Measurements from ENCODE around the gene YJEFN3. TPM values are rescaled to one million over a fixed set of nuclear protein-coding genes. Genes with fewer than 3 reads are reported as not detected.

The YJEFN3 gene
- total RNA-seq, 2 donors from 2014 or later = 7.3 to 12.6 TPM

DNA sequence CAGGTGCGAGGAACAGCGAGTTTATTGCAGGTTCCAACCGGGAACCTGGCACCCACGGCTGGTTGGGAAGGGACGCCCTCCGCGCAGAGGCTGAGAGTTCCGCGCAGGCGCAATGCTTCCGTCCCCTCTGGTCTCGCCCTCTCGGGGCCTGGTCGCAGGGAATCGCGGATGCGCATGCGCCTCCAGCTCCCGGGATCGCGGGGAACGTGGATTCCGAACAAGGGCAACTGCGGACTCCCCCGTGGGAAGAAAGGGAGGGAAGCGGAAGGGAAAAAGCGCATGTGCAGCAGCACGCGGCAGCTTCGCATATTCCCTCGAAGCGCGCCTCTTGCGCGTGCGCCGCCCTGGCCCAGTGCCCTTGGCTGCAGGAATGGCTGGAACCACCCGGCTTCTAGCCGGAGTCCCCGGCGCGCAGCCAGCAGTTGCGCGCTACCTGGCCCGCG, 14.5 kb upstream of the YJEFN3 start:
- TF ChIP-seq CTCF (conservative IDR thresholded peaks at IDR 0.05) = no peak
- no peak overlapping the region for H3K27ac Mint-ChIP-seq
- no peaks in the 10 kb centered on the region for H3K9me3 ChIP-seq (ENCODE audit: control insufficient read depth, low read length)
- 97 to 98% methylated on average over 46 of the region's 46 CpGs for WGBS, 2 experiments (ENCODE audit: insufficient coverage in 1 of 2, insufficient read length in 1 of 2)
- H3K27me3 ChIP-seq (ENCODE audit: control insufficient read depth, insufficient read depth, low read length, poor library complexity, severe bottlenecking) = no peaks in the 10 kb centered on the region
- no peak overlapping the region for H3K4me3 Mint-ChIP-seq
- no peak overlapping the region for H3K27ac ChIP-seq (ENCODE audit: low read depth, low read length)
- H3K9ac ChIP-seq (ENCODE audit: extremely low read depth, low read length, poor library complexity, severe bottlenecking) = no peak overlapping the region
- H3K36me3 Mint-ChIP-seq (ENCODE audit: low read depth) = peaks cover 7% of the 10 kb centered on the region
- peaks cover 10% of the 10 kb centered on the region for H3K36me3 ChIP-seq (ENCODE audit: control insufficient read depth, insufficient read depth, low read length)
- H3K27me3 Mint-ChIP-seq (ENCODE audit: insufficient read depth) = no peaks in the 10 kb centered on the region
- DNase-seq = no peak
- H3K4me1 ChIP-seq (ENCODE audit: control insufficient read depth, insufficient read depth, low read length) = no peaks in the 10 kb centered on the region
- no peak overlapping the region for H3K4me3 ChIP-seq (ENCODE audit: low read length)
- H3K9me3 Mint-ChIP-seq = no peaks in the 10 kb centered on the region
- H3K4me1 Mint-ChIP-seq = no peaks in the 10 kb centered on the region

DNA sequence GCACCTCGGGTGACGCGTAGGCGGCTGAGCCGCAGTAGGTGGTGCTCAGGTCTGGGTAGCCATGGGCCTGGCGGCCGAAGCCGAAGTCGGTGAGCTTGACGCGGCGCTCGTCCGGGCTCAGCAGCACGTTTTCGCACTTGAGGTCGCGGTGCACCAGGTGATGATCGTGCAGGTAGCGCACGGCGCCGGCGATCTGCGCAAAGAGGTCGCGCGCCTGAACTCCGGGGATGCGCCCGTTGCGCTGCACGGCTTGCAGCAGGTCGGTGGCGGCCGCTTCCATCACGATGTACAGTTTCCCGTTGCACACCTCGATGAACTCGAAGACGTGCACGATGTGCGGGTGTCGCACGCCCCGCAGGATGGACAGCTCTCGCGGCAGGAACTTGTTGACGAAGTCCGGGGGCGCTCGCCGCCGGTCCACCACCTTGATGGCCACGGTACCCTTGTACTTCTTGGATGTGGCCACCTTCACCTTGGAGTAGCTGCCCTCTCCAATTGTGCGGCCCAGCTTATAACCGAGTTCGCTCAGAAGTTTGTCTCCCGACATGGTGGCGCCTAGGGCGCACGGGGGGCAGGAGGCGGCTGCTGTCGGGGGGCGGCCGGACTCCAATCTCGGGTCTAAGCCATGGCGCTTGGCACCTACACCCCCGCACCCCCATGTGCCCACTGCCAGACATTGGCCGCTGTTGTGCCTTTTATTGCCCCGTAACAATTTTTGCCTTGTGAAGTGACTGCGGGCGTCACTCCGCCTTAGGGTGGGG, 13.7 kb upstream of the YJEFN3 start, which contains the start of gene TSSK6:
Gene TSSK6, minus strand, starts transcription at position 668 of the 761 bp plus-strand sequence. Its CDS starts 121 bp downstream, at position 547.
- peak within 1 kb of the TSS; percentile 87 for H3K4me3 Mint-ChIP-seq
- WGBS, 2 experiments (ENCODE audit: insufficient coverage in 1 of 2, insufficient read length in 1 of 2) = 96 to 98% methylated on average over 62 to 74 of the region's 74 CpGs
- Histone ChIP-seq H3K27ac (ENCODE audit: low read depth, low read length) (no peak within 1 kb of the TSS), H3K27me3 (ENCODE audit: control insufficient read depth, insufficient read depth, low read length, poor library complexity, severe bottlenecking) (no peaks in the 10 kb centered on the region), H3K9ac (ENCODE audit: extremely low read depth, low read length, poor library complexity, severe bottlenecking) (peak within 1 kb of the TSS; percentile 79), H3K9me3 (ENCODE audit: control insufficient read depth, low read length) (no peaks in the 10 kb centered on the region), H3K4me1 (ENCODE audit: control insufficient read depth, insufficient read depth, low read length) (no peaks in the 10 kb centered on the region), H3K36me3 (ENCODE audit: control insufficient read depth, insufficient read depth, low read length) (peaks cover 19% of the 10 kb centered on the region), H3K4me3 (ENCODE audit: low read length) (peak within 1 kb of the TSS; percentile 98)
- TF ChIP-seq CTCF (conservative IDR thresholded peaks at IDR 0.05) = no peak
- no peaks in the 10 kb centered on the region for H3K9me3 Mint-ChIP-seq
- DNase-seq = no peak
- no peaks in the 10 kb centered on the region for H3K4me1 Mint-ChIP-seq
- no peaks in the 10 kb centered on the region for H3K27me3 Mint-ChIP-seq (ENCODE audit: insufficient read depth)
- H3K27ac Mint-ChIP-seq = peak within 1 kb of the TSS; percentile 96
- peaks cover 15% of the 10 kb centered on the region for H3K36me3 Mint-ChIP-seq (ENCODE audit: low read depth)

GRCh38 chr19:19515642-19516519, 12.8 kb upstream of the YJEFN3 start, which contains the start of gene NDUFA13:
NDUFA13 (plus strand) TSS chr19:19516225; CDS start chr19:19516239, 14 bp downstream.
- no peaks in the 10 kb centered on the region for H3K27me3 ChIP-seq (ENCODE audit: control insufficient read depth, insufficient read depth, low read length, poor library complexity, severe bottlenecking)
- H3K9ac ChIP-seq (ENCODE audit: extremely low read depth, low read length, poor library complexity, severe bottlenecking) = peak within 1 kb of the TSS; percentile 79
- peak within 1 kb of the TSS; percentile 98 for H3K4me3 ChIP-seq (ENCODE audit: low read length)
- H3K27ac Mint-ChIP-seq = peak within 1 kb of the TSS; percentile 96
- peak within 1 kb of the TSS; percentile 87 for H3K4me3 Mint-ChIP-seq
- H3K27ac ChIP-seq (ENCODE audit: low read depth, low read length) = no peak within 1 kb of the TSS
- peak; percentile 34 for TF ChIP-seq CTCF (conservative IDR thresholded peaks at IDR 0.05)
- no peaks in the 10 kb centered on the region for H3K4me1 ChIP-seq (ENCODE audit: control insufficient read depth, insufficient read depth, low read length)
- WGBS, 2 experiments (ENCODE audit: insufficient coverage in 1 of 2, insufficient read length in 1 of 2) = 11 to 12% methylated on average over 45 to 61 of the region's 61 CpGs
- H3K4me1 Mint-ChIP-seq = no peaks in the 10 kb centered on the region
- peaks cover 23% of the 10 kb centered on the region for H3K36me3 Mint-ChIP-seq (ENCODE audit: low read depth)
- H3K36me3 ChIP-seq (ENCODE audit: control insufficient read depth, insufficient read depth, low read length) = peaks cover 25% of the 10 kb centered on the region
- H3K27me3 Mint-ChIP-seq (ENCODE audit: insufficient read depth) = no peaks in the 10 kb centered on the region
- no peaks in the 10 kb centered on the region for H3K9me3 Mint-ChIP-seq
- DNase-seq = peak; percentile 99
- no peaks in the 10 kb centered on the region for H3K9me3 ChIP-seq (ENCODE audit: control insufficient read depth, low read length)

Data from endodermal cell (in vitro differentiated cells).